Measurements from ENCODE around the gene AGPAT1. TPM values are rescaled to one million over a fixed set of nuclear protein-coding genes. Genes with fewer than 3 reads are reported as not detected.

AGPAT1 gene
- total and polyA plus RNA-seq, 2 experiments from 2014 or later, result 39.8 to 82.1 TPM

GRCh38 chr6:32132110-32132509, 43.8 kb downstream of the AGPAT1 start:
- Mint-ChIP-seq H3K4me3 (no peak overlapping the region), H3K4me1 (peaks cover 18% of the 10 kb centered on the region), H3K9me3 (no peaks in the 10 kb centered on the region), H3K36me3 (ENCODE audit: low read depth) (no peaks in the 10 kb centered on the region; the same call in 2 of the 3 replicates), H3K27me3 (ENCODE audit: insufficient read depth, low read depth, poor library complexity) (peaks cover 11% of the 10 kb centered on the region), H3K27ac (no peak overlapping the region)
- no peaks in the 10 kb centered on the region for H4K20me1 ChIP-seq (replicated peaks; ENCODE audit: insufficient read depth)
- H3K4me3 ChIP-seq, result no peak overlapping the region
- H3K27ac ChIP-seq (ENCODE audit: low read depth), result no peak overlapping the region
- H3K9me2 ChIP-seq (ENCODE audit: insufficient read depth), result no peaks in the 10 kb centered on the region
- H3K27me3 ChIP-seq (ENCODE audit: insufficient read depth), result no peaks in the 10 kb centered on the region
- H3F3A ChIP-seq (replicated peaks; ENCODE audit: low read depth), result peaks cover 9% of the 10 kb centered on the region; the same call in 1 of the 2 replicates
- DNase-seq (ENCODE audit: low spot score) (no peak), ATAC-seq (no peak)
- peaks cover 10% of the 10 kb centered on the region for H3K79me2 ChIP-seq (replicated peaks; ENCODE audit: insufficient read depth)
- TF ChIP-seq EZH2phosphoT487 (IDR thresholded peaks at IDR 0.05; ENCODE audit: unreplicated experiment), result no peak
- no peak for TF ChIP-seq ZNF462 (CRISPR knock-in tag; IDR thresholded peaks at IDR 0.05)
- no peak for TF ChIP-seq JUNB (IDR thresholded peaks at IDR 0.05; ENCODE audit: unreplicated experiment)
- no peak for TF ChIP-seq EZH2 (IDR thresholded peaks at IDR 0.05; ENCODE audit: low read depth, unreplicated experiment)
- TF ChIP-seq NANOG (IDR thresholded peaks at IDR 0.05; ENCODE audit: borderline replicate concordance), result no peak
- no peak for TF ChIP-seq STAT1 (IDR thresholded peaks at IDR 0.05; ENCODE audit: unreplicated experiment)
- H2AFZ ChIP-seq, result no peak overlapping the region
- no peak overlapping the region for H3K4me2 ChIP-seq
- H3K36me3 ChIP-seq (ENCODE audit: insufficient read depth), result no peaks in the 10 kb centered on the region
- peaks cover 18% of the 10 kb centered on the region for H3K4me1 ChIP-seq (ENCODE audit: insufficient read depth)

GRCh38 chr6:32131439-32131948, 44.4 kb downstream of the AGPAT1 start:
- no peak overlapping the region for H3K4me2 ChIP-seq
- Mint-ChIP-seq H3K9me3 (no peaks in the 10 kb centered on the region), H3K27me3 (ENCODE audit: insufficient read depth, low read depth, poor library complexity) (peaks cover 11% of the 10 kb centered on the region), H3K36me3 (ENCODE audit: low read depth) (peaks cover 5% of the 10 kb centered on the region; the same call in 2 of the 3 replicates), H3K4me3 (peak overlapping the region; percentile 40; the same call in 2 of the 3 replicates), H3K4me1 (peaks cover 23% of the 10 kb centered on the region), H3K27ac (peak overlapping the region; percentile 45; the same call in 1 of the 2 replicates)
- no peak overlapping the region for H3K4me3 ChIP-seq
- peaks cover 17% of the 10 kb centered on the region for H3K79me2 ChIP-seq (replicated peaks; ENCODE audit: insufficient read depth)
- no peak overlapping the region for H3K27ac ChIP-seq (ENCODE audit: low read depth)
- H3K4me1 ChIP-seq (ENCODE audit: insufficient read depth), result peaks cover 22% of the 10 kb centered on the region
- no peaks in the 10 kb centered on the region for H3K36me3 ChIP-seq (ENCODE audit: insufficient read depth)
- ATAC-seq (no peak), DNase-seq (ENCODE audit: low spot score) (no peak)
- H3K27me3 ChIP-seq (ENCODE audit: insufficient read depth), result no peaks in the 10 kb centered on the region
- H4K20me1 ChIP-seq (replicated peaks; ENCODE audit: insufficient read depth), result 0 out of 2 replicates have a peak, but pooled peaks cover under 1% of the 10 kb centered on the region
- H3F3A ChIP-seq (replicated peaks; ENCODE audit: low read depth), result peaks cover 10% of the 10 kb centered on the region; the same call in 1 of the 2 replicates
- H2AFZ ChIP-seq, result no peak overlapping the region
- H3K9me2 ChIP-seq (ENCODE audit: insufficient read depth), result no peaks in the 10 kb centered on the region
- TF ChIP-seq STAT1 (IDR thresholded peaks at IDR 0.05; ENCODE audit: unreplicated experiment), result no peak
- TF ChIP-seq EZH2 (IDR thresholded peaks at IDR 0.05; ENCODE audit: low read depth, unreplicated experiment), result no peak
- no peak for TF ChIP-seq REST (IDR thresholded peaks at IDR 0.05; ENCODE audit: unreplicated experiment)
- TF ChIP-seq ZNF331 (CRISPR knock-in tag; IDR thresholded peaks at IDR 0.05; ENCODE audit: low read depth), result no peak

Data from GM23338 (cell line).